GM21528 (cell line): ENCODE measurements around the gene NHSL1.

Source experiments
- ATAC-seq: cut with Tn5 transposase; IDR thresholded peaks from one replicate; pipeline ENCODE4 v1.9.1; 2021; ENCODE audit warnings: mild to moderate bottlenecking, moderate library complexity; ENCODE audit not compliant: unreplicated experiment, low FRiP score

The NHSL1 gene

GRCh38 chr6:138468320-138469015, 30.8 kb downstream of the NHSL1 start:
- no peak for ATAC-seq

GRCh38 chr6:138467901-138468300, 31.4 kb downstream of the NHSL1 start:
- ATAC-seq: no peak

- no peak for ATAC-seq
Observed at GRCh38 chr6:138465007-138465645, 34.2 kb downstream of the NHSL1 start.

- no peak for ATAC-seq
Observed at GRCh38 chr6:138464085-138464484, 35.2 kb downstream of the NHSL1 start.

GRCh38 chr6:138461647-138462046, 37.6 kb downstream of the NHSL1 start:
- no peak for ATAC-seq

GRCh38 chr6:138456401-138456790, 42.9 kb downstream of the NHSL1 start:
- no peak for ATAC-seq

- ATAC-seq: peak; percentile 97
Observed at GRCh38 chr6:138455746-138456400, 43.4 kb downstream of the NHSL1 start.

GRCh38 chr6:138454981-138455706, 44.1 kb downstream of the NHSL1 start:
- ATAC-seq: no peak

- ATAC-seq: no peak
Observed at GRCh38 chr6:138451043-138451442, 48.3 kb downstream of the NHSL1 start.

GRCh38 chr6:138450445-138450844, 48.8 kb downstream of the NHSL1 start:
- ATAC-seq: no peak

- no peak for ATAC-seq
Observed at GRCh38 chr6:138446821-138447220, 52.5 kb downstream of the NHSL1 start.

- ATAC-seq: no peak
Observed at GRCh38 chr6:138443979-138444378, 55.3 kb downstream of the NHSL1 start.

GRCh38 chr6:138442663-138443062, 56.6 kb downstream of the NHSL1 start:
- ATAC-seq: no peak

- ATAC-seq: no peak
Observed at GRCh38 chr6:138441965-138442364, 57.3 kb downstream of the NHSL1 start.

- no peak for ATAC-seq
Observed at GRCh38 chr6:138440758-138441357, 58.4 kb downstream of the NHSL1 start.

GRCh38 chr6:138440296-138440695, 59.0 kb downstream of the NHSL1 start:
- ATAC-seq: no peak

GRCh38 chr6:138439546-138439945, 59.7 kb downstream of the NHSL1 start:
- no peak for ATAC-seq

GRCh38 chr6:138434925-138435324, 64.4 kb downstream of the NHSL1 start:
- ATAC-seq: no peak

- no peak for ATAC-seq
Observed at GRCh38 chr6:138434096-138434495, 65.2 kb downstream of the NHSL1 start.

- no peak for ATAC-seq
Observed at GRCh38 chr6:138432063-138432356, 67.3 kb downstream of the NHSL1 start.
